Posterior cingulate gyrus (tissue), 11 donors: Measurements from ENCODE around the gene TPCN2.
A peak's percentile ranks its signal among the peaks of the same experiment; 100 is the strongest.

Experiments
- DNase-seq, 10 donors: peaks; one replicate each; pipeline versions ENCODE4 v3.0.0 to v3.0.0-alpha.2; 2020 to 2021; ENCODE audit warnings: mixed read lengths in 3 of 10
- intact Hi-C: fragments of 100-400 bp; cut with DNase I; formaldehyde crosslinking; loops from one replicate; pipeline ENCODE4 v1.15.1; 2023

The TPCN2 gene

DNA sequence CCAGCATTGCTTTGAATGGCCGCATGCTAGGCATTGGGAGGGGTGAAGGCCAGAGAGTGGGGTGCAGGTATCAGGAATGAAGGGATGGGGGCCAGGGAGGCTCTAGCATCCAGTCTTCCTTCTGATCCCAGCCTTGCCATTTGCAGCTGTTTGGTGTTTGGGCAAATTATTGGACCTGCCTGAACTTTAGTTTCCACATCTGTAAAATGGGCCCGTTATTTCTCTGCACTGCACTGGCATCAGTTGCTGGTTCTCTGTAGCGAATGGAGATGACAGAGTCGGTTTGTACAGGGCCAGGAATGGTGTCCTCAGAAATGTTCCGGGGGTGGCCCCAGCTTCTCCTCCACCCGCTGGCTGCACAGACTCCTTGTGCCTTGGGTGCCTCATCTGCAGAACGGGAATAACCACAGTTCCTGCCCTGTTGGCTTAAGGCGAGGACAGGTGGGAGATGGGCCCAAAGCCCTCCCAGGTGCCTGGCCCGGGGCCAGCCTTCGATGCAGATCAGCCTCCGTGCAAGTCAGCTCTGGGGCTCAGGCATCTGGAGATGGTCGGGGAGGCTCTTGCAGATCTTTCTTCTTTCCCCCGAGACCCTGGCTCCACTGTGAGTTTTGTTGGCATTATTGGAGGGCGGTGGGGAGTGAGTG, 55.6 kb downstream of the TPCN2 start:
- intact Hi-C loops: no loop called here
- peak in 1 of 10 donors; percentile 35 for DNase-seq

DNA sequence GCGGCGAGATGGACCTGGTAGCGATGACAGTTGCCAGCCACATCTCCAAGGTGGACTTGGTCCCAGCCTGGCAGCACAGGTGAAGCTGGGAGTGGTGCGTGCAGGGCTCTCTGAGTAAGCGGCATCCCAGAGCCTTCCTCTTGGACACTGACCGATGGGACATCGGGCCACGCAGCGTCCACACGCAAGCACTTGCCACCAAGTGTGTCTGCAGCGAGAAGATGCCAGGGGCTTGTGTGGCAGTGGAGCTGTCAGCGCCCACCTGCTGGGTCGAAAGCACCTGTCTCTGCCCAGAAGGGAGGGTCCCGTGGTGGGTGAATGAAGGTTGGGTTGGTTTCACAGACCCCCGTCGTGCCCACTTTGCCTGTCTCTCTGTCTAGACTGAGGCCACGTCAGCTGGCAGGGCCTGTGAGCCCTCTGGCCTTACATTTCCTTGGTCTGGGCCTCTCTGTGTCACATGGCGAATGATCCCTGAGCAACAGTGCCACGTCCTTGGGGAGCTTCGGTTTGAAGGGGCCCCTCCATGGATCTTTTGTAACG, 56.2 kb downstream of the TPCN2 start:
- intact Hi-C loops: no loop called here

DNA sequence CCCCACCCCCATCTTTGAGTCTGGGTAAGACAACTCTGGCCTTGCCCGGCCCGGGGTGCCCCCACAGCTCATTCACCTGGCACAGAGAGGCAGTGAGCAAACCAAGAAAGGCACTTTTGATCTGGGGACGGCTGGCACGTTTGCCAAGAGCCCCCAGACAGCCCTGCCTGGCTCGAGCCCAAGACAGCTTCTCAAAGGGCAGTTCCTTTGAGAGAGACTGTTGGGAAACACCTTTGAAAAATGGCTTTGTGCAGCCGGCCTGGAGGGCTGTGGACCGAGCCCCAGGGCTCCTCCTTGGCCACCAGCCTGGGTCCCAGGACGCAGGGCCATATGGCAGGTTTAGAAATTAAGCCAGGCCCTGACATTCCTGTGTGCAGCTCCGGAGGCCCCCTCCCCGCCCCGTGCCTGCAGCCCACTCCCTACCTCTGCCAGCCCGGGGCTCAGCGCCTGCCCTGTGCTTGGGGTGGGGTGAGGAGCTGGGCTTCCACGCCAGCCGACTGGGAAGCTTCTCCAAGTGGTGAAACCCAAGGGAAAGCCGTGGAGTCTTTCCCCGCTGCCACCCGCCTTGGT, 56.8 kb downstream of the TPCN2 start:
- peak in 1 of 10 donors; percentile 58 for DNase-seq
- intact Hi-C loops: no loop called here

More for the DNA sequence above, 56.2 kb downstream of the TPCN2 start:
- peak in 1 of 10 donors; percentile 41 for DNase-seq

DNA sequence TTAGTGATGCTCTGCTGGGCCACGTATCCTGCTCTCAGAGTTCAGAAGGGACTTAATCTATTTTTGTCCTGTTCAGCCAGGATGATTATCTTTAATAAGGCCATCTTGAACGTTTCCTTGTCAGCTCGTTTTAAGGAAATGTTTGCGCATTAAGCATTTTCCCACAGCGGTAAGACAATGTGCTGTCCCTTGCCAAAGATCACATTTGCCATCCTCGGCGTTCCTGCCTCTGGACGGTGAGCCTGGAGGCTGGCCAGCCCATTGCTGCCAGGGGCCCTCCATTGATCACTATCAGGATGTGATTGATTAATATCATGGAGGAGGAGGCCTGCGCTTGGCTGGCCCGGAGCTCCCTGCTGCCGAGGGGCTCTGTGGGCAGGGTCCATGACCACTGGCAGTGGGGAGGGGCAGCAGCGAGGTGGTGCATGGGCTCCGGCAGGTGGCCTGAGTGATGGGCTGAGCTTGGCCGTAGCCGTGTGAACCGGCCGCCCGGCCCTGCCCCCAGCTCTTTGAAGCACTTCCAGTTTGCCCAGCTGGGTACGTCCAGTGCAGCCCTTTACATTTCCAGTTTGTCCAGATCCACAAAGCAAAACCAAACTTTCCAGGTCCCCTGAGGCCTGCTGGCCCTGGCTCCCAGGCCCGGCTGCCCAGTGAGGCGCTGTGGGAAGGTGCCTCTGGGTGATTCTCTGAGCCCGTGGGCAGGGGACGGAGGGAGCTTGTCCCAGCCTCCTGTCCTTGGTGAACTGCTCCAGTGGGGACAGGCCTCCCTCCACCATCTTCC, 57.5 kb downstream of the TPCN2 start:
- DNase-seq: peak in 1 of 10 donors; percentile 49
- intact Hi-C loops: no loop called here

DNA sequence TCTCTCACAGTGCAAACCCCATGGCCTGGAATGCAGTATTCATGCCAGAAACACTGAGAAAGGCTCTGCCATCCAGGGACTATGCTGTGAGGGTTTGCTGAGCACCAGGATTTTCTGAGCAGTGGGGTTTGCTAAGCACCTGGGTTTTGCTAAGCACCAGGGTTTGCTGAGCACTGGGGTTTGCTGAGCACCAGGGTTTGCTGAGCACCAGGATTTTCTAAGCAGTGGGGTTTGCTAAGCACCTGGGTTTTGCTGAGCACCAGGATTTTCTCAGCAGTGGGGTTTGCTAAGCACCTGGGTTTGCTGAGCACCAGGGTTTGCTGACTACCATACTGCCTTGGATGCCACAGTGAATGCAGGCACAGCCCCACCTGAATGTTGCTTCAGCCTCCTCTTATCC, 58.7 kb downstream of the TPCN2 start:
- DNase-seq: peak in 1 of 10 donors; percentile 17
- intact Hi-C loops: no loop called here

DNA sequence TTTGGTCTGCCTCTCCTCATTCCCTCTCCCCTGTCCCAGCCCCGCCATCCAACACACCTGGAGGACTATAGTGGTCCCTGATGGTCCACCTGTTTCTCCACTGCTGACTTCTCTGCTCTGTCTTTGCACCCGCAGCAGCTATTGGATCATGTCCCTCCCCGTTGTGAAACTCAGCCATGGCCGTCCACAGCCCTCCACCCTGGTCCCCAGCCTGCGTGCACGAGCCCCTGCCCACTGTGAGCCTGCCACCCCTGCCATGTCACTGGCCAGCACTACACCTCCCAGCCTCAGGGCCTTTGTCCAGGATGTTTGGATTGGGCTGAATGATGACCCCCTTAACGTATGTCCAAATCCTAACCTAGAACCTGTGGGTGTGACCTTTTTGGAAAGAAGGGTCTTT, 59.3 kb downstream of the TPCN2 start:
- intact Hi-C loops: no loop called here
- DNase-seq: peak in 2 of 10 donors; percentile 32 to 59

DNA sequence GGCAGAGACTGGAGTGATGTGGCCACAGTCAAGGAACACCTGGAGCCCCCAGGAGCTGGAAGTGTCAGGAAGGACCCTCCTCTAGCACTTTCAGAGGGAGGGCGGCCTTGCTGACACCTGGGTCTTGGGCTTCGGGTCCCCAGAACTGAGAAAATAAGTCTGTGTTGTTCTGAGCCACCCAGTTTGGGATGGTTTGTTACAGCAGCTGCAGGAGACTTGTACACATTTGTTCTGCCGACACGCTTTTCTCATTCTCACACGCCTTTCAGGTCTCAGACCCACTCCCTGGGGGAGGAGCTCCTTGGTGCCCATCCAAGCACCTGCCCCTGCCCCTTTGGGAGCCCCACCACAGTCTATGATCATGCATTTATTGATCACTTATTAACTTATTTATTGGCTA, 59.8 kb downstream of the TPCN2 start:
- intact Hi-C loops: no loop called here
- DNase-seq: peak in 1 of 10 donors; percentile 28

DNA sequence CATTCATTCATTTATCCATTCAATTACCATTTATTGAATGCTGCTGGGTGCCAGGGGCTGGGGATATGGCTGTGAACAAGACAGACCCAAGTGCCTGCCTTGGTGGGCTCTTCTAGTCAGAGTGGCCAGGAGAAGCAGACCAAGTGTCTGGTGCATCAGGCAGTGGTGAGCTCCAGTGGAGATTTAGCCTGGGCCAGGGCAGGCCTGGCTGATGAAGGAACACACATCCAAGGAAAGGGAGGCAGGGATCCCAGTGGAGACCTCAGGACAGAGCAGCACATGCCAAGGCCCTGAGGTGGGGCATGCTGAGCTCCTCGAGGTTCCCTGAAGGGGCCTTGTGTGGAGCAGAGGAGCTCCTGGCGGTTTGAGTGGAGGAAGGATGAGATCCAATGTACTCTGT, 60.4 kb downstream of the TPCN2 start:
- peak in 4 of 10 donors; percentile 16 to 40 (median 28) for DNase-seq
- intact Hi-C loops: no loop called here

DNA sequence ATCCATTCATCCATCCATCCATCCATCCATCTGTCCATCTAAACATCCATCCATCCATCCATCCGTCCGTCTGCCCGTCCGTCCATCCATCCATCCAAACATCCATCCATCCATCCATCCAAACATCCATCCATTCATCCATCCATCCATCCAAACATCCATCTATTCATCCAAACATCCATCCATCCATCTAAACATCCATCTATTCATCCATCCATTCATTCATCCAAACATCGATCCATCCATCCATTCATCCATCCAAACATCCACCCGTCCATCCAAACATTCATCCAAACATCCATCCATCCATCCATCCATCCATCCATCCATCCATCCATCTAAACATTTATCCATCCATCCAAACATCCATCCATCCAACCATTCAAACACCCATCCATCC, 61.7 kb downstream of the TPCN2 start:
- peak in 2 of 10 donors; percentile 4 to 17 for DNase-seq
- intact Hi-C loops: no loop called here

DNA sequence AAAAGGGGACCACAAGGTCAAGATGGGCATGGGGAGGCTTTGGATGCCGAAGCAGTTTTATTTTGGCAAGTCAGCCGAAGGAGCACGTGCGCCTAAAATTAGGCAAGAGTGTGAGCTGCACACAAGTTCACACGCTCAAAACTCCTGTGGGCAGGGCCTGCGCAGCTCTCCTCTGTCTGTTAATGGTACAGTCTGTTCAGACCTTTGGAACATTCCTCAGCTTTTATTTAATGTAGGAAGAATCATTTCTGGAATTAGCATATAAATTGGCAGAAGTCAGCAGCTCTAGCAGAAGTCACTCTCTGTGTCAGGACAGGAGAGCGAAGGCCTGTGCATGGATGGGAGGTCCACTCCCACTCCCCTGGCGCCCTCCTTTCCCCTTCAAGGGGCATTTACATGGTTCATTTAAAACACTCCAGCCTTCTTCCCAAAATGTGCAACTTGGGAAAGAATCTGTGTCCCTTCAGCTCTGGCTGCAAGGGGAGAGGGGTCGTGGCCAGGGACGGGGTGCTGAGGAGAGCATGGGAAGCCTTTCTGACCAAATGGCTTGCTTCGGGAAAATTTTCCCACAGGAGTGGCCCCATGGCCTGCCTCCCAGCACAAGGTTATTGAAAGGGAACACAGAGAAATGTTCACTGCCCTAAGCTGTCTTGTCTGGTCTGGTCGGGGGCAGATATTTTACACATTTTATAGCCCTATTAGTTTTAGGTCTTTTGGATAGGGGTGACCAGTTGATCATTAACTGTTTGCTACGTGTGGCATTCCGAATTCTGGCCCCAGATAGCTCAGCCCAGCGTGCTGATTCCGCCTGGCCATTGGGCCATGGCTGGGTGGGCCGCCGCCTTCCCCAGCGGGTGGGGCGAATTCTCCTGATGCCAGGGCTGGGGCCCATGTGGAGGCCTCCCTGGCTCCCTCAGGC, 63.2 kb downstream of the TPCN2 start:
- DNase-seq: peak in 4 of 10 donors; percentile 0 to 81 (median 31)
- intact Hi-C loops: no loop called here

DNA sequence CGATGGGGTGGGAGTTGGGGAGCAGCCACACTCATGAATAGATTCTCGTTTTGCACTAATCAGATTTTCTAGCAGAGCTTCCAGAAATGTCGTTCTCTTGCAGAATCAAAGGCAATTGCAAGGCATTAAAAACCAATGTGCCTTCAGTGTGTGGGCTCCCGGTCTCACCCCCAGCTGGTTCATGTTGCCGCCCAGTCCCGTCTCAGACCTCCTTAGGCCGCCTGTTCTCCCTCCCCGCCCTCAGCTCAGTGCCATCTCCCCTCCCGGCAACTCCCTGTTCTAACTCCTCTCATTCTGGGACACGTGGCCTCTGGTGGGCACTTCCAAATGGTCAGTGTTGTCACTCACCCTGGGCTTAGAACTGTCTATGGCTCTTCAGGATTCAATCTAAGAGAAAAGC, 64.5 kb downstream of the TPCN2 start:
- intact Hi-C loops: no loop called here
- peak in 2 of 10 donors; percentile 24 to 27 for DNase-seq

DNA sequence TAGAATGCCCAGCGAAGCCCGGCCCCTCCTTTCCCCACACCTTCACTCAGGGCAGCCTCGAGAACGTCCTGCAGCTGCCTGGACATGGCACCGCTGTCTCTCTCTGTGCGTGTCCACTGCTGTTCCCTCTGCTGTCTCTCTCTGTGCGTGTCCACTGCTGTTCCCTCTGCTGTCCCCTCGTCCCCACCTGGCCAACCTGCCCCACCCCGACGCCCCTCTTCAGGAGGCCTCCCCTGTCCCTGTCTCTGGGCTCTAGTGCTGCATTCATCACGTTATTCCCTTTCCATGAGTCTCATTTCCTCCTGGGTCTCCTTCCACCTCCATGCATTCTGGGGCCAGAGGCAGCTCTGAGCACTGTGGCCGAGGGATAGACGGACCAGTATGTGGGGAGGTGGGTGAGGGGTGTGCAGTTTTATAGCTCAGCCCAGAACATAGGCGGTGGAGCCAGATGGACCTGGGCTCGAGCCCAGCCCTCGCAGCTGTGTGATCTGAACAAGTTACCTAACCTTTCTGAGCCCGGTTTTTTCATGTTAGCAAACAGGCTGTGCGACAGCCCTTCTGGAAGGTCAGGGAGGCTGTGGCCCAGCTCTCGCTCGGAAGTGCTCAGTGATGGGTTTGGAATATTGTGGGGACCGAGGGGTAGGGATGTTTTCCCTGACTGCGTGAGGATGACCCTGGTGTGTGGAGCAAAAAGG, 65.1 kb downstream of the TPCN2 start:
- DNase-seq: peak in 4 of 10 donors; percentile 12 to 65 (median 46)
- intact Hi-C loops: no loop called here

DNA sequence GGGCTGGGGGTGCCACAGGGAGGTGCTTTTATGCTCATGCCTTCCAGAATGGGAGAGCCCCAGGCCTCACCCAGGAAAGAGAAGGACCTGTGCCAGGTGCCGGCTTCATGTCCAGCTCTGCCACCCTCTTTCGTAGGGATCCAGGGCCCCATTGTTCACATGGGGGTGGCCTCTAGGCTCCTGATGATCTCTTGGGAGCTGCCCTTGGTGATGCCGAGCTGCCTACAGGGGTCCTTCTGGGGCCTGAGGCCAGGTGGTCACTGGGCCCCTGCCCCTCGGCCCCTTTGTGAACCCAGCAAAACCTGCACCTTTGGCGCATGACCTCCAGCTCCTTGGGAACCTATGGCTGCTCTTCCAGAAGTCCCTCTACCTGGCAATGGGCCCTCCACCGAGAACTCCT, 65.6 kb downstream of the TPCN2 start:
- DNase-seq: peak in 1 of 10 donors; percentile 7
- intact Hi-C loops: no loop called here

DNA sequence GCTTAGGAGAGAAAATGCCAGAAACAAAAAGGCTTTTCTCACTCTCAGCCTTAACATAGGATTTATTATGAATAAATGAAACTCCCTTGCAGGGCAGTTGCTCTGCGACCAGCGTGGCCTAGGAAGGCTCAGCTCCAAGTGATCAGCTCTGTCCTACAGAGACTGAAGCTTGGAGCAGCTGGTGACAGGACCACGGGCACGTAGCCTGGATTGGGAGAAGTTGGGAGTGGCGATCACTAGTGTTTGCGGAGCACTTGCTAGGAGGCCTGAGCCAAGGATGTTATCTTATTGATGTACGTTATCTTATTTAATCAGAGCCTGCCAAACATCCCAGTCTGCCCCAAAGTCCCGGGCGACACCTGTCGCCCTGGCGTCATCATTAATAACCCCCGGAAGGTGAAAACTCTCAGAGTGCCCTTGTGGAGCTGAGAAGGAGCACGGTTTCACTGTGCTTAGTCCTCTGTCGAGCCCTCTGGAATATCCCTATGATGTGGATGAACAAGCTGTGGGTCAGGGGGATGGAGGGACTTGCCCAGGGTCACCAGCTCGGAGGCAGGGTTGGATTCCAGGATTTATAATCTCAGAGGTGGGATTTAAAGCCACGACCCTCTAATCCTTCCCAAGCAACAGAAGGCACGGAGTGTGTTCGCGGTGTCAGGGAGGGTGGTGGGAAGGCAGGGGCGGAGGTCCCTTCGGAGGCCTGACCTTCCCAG, 66.2 kb downstream of the TPCN2 start:
- intact Hi-C loops: no loop called here

DNA sequence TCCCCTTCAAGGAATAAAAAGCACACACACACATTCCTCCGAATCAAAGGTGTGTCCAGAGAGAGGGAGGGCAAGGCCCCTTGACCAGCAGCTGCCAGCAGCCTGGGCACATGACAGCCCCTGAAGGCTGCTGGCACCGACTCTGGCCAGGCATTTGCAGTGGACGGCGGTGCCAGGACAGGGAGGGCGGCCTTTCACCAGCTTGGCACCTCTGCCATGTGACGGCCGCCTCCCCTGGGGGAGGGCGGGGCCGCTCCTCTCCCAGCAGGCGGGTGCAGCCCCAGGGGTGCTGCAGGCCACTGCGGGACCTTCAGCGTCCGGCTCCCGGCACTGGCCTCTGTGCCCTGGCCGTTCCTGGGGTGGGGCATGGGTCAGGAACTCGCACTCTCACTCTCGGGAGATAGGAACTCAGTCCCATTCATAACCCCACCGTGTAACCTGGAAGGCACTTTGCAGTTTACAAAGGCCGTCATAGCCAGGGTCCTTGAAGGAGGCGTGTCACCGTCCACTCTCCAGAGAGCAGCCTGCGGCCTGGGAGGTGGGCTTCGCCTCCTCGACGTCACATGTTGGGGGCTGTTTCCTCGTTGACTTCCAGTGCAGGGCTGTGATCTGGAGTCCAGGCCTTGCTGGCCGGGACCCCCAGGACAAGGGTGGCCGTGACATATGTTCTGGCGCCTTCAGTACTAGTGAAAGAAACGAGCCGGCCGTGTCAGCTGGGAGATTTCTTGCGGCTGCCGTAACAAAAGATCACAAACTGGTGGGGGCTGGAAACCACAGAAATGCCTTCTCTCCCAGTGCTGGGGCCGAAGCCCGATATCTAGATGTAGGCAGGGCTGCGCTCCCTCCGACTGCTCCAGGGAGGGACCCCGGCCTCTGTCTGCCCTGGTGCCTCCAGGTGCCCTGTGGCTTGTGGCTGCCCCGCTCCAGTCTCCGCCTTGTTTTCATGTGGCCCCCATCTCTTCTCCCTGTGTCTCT, 67.1 kb downstream of the TPCN2 start:
- intact Hi-C loops: no loop called here
- peak in 4 of 10 donors; percentile 22 to 73 (median 60) for DNase-seq

More for the DNA sequence above, 66.2 kb downstream of the TPCN2 start:
- peak in 2 of 10 donors; percentile 30 to 61 for DNase-seq

DNA sequence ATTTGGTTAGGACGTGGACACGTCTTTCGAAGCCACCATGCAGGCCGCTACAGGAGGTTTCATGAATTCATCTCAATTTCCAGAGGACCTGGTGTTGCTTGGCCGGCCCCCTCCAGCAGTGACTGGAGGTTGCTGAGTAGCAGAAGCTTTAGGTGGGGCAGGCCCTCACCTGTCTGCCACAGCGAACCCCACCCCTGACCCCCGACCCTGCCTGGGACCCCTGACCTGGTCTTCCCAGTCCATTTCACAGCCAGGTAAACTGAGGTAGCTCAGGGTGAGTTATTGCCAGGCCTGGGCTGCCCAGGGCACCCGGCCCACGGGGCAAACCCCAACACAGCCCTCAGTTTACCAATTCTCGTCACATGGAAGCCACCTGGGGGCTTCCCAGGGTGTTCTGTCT, 67.9 kb downstream of the TPCN2 start:
- DNase-seq: peak in 4 of 10 donors; percentile 16 to 57 (median 48)
- intact Hi-C loops: no loop called here

DNA sequence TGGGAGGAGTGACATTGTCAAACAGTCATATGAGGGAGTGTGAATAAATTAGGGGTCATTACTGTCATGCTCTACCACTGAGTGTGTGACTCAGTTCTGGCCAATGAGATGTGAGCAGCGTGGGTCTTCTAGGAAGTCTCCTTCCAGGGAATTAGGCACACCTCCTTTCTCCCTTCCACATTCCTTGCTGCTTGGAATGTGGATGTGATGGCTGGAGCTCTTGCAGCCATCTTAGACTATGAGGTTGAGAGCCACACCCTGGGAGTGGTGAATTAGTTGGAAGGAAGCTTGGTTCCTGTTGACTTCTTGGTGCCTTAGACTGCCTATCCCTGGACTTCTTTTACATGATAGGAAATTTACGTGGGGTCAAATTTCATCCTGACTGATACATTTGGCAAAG, 70.5 kb downstream of the TPCN2 start:
- intact Hi-C loops: no loop called here
- DNase-seq: no peak
